SK-N-SH (cell line): Measurements from ENCODE around the gene NECTIN1.

Experiments
- FOXM1 ChIP-seq: IDR thresholded peaks from 2 replicates; pipeline ENCODE4 v1.4.0; 2012; ENCODE audit warnings: low read depth, mild to moderate bottlenecking
- JUND ChIP-seq: IDR thresholded peaks from 2 replicates; pipeline ENCODE4 v1.4.0; 2012
- NFIC ChIP-seq: IDR thresholded peaks from 2 replicates; pipeline ENCODE4 v1.4.0; 2012; ENCODE audit warnings: borderline replicate concordance
- NRF1 ChIP-seq: IDR thresholded peaks from 2 replicates; pipeline ENCODE4 v1.6.1; 2012; ENCODE audit warnings: low read depth, mild to moderate bottlenecking, low read length
- POLR2AphosphoS5 ChIP-seq: IDR thresholded peaks from 2 replicates; pipeline ENCODE4 v1.6.1; 2012; ENCODE audit warnings: low read depth, low read length
- RXRA ChIP-seq: IDR thresholded peaks from 2 replicates; pipeline ENCODE4 v1.4.0; 2012; ENCODE audit warnings: low read depth, mild to moderate bottlenecking, borderline replicate concordance
- SIN3A ChIP-seq: IDR thresholded peaks from 2 replicates; pipeline ENCODE4 v1.6.1; 2012; ENCODE audit warnings: low read depth, mild to moderate bottlenecking, low read length, moderate library complexity, borderline replicate concordance
- TAF1 ChIP-seq: IDR thresholded peaks from 2 replicates; pipeline ENCODE4 v1.6.1; 2012; ENCODE audit warnings: low read depth, mild to moderate bottlenecking, low read length, moderate library complexity, borderline replicate concordance
- TF ChIP-seq, protein P1 (sequence below): fragments of 200-600 bp; sonication (generic); IDR thresholded peaks from 2 replicates; pipeline ENCODE4 v1.6.1; 2017; ENCODE audit warnings: antibody characterized with exemption, mild to moderate bottlenecking, moderate library complexity
- TF ChIP-seq, protein P2 (sequence below): IDR thresholded peaks from 2 replicates; pipeline ENCODE4 v1.6.1; 2012; ENCODE audit warnings: mild to moderate bottlenecking, low read depth, low read length, moderate library complexity
- TF ChIP-seq, protein P3 (sequence below): IDR thresholded peaks from 2 replicates; pipeline ENCODE4 v1.4.0; 2012; ENCODE audit warnings: low read depth, borderline replicate concordance
- TF ChIP-seq, protein P4 (sequence below): IDR thresholded peaks from 2 replicates; pipeline ENCODE4 v1.4.0; 2012; ENCODE audit warnings: low read depth
- TF ChIP-seq, protein P5 (sequence below): IDR thresholded peaks from 2 replicates; pipeline ENCODE4 v1.4.0; 2012; ENCODE audit warnings: low read depth, borderline replicate concordance

DNA sequence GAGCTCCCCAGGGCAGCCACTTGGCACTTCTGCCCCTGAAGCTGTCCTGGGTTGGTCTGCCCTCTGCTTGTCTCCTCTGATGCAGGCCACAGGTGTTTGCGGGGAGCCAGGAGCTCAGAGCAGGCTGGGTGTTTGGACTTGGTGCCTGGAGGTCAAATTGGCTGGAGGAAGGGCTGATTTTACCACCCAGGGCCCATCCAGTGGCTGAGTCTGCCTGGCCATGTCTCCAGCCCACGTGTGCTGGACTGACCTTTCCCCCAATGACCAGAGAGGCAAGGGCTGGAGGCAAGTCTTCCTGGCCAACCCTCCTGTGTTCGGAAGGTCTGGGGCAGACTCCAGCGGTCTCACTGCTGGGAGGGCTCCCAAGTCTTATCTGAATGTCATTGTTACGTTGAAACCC is 84.0 kb downstream of the NECTIN1 start:
- TF ChIP-seq TAF1 (no peak), POLR2AphosphoS5 (no peak), SIN3A (no peak), JUND (no peak), FOXM1 (no peak), RXRA (no peak), NFIC (no peak), NRF1 (no peak)
- TF ChIP-seq, protein P1, sequence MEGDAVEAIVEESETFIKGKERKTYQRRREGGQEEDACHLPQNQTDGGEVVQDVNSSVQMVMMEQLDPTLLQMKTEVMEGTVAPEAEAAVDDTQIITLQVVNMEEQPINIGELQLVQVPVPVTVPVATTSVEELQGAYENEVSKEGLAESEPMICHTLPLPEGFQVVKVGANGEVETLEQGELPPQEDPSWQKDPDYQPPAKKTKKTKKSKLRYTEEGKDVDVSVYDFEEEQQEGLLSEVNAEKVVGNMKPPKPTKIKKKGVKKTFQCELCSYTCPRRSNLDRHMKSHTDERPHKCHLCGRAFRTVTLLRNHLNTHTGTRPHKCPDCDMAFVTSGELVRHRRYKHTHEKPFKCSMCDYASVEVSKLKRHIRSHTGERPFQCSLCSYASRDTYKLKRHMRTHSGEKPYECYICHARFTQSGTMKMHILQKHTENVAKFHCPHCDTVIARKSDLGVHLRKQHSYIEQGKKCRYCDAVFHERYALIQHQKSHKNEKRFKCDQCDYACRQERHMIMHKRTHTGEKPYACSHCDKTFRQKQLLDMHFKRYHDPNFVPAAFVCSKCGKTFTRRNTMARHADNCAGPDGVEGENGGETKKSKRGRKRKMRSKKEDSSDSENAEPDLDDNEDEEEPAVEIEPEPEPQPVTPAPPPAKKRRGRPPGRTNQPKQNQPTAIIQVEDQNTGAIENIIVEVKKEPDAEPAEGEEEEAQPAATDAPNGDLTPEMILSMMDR = no peak
- TF ChIP-seq, protein P2, sequence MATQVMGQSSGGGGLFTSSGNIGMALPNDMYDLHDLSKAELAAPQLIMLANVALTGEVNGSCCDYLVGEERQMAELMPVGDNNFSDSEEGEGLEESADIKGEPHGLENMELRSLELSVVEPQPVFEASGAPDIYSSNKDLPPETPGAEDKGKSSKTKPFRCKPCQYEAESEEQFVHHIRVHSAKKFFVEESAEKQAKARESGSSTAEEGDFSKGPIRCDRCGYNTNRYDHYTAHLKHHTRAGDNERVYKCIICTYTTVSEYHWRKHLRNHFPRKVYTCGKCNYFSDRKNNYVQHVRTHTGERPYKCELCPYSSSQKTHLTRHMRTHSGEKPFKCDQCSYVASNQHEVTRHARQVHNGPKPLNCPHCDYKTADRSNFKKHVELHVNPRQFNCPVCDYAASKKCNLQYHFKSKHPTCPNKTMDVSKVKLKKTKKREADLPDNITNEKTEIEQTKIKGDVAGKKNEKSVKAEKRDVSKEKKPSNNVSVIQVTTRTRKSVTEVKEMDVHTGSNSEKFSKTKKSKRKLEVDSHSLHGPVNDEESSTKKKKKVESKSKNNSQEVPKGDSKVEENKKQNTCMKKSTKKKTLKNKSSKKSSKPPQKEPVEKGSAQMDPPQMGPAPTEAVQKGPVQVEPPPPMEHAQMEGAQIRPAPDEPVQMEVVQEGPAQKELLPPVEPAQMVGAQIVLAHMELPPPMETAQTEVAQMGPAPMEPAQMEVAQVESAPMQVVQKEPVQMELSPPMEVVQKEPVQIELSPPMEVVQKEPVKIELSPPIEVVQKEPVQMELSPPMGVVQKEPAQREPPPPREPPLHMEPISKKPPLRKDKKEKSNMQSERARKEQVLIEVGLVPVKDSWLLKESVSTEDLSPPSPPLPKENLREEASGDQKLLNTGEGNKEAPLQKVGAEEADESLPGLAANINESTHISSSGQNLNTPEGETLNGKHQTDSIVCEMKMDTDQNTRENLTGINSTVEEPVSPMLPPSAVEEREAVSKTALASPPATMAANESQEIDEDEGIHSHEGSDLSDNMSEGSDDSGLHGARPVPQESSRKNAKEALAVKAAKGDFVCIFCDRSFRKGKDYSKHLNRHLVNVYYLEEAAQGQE = no peak
- TF ChIP-seq, protein P3, sequence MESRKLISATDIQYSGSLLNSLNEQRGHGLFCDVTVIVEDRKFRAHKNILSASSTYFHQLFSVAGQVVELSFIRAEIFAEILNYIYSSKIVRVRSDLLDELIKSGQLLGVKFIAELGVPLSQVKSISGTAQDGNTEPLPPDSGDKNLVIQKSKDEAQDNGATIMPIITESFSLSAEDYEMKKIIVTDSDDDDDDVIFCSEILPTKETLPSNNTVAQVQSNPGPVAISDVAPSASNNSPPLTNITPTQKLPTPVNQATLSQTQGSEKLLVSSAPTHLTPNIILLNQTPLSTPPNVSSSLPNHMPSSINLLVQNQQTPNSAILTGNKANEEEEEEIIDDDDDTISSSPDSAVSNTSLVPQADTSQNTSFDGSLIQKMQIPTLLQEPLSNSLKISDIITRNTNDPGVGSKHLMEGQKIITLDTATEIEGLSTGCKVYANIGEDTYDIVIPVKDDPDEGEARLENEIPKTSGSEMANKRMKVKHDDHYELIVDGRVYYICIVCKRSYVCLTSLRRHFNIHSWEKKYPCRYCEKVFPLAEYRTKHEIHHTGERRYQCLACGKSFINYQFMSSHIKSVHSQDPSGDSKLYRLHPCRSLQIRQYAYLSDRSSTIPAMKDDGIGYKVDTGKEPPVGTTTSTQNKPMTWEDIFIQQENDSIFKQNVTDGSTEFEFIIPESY = no peak
- TF ChIP-seq, protein P4, sequence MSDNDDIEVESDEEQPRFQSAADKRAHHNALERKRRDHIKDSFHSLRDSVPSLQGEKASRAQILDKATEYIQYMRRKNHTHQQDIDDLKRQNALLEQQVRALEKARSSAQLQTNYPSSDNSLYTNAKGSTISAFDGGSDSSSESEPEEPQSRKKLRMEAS = no peak
- TF ChIP-seq, protein P5, sequence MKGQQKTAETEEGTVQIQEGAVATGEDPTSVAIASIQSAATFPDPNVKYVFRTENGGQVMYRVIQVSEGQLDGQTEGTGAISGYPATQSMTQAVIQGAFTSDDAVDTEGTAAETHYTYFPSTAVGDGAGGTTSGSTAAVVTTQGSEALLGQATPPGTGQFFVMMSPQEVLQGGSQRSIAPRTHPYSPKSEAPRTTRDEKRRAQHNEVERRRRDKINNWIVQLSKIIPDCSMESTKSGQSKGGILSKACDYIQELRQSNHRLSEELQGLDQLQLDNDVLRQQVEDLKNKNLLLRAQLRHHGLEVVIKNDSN = no peak
